G401 (cell line): ENCODE results near the gene NCAM2. TPM values are rescaled to one million over a fixed set of nuclear protein-coding genes. Genes with fewer than 3 reads are reported as not detected.
"Not testable (repeated sequence)": the region's sequence is repeated elsewhere in the genome, so short reads cannot be mapped to it uniquely, and the experiment has no call there.

Experiments used
- DNase-seq: peaks from one replicate; pipeline ENCODE4 v3.0.0-alpha.2; 2015; ENCODE audit warnings: low spot score
- in situ Hi-C: cut with HindIII; loops from 2 replicates; pipeline ENCODE4 v1.10.0; 2016; ENCODE audit warnings: low sequenced_read_pairs, mixed read lengths
- total RNA-seq: library from RNA; depleted of rRNA; stranded (reverse); fragments of >200 nt; shearing (Covaris generic); gene quantifications from 2 replicates; pipeline ENCODE4 v1.2.3, GENCODE V29; 2014

NCAM2 gene
- total RNA-seq, 1 experiment from 2014 or later = 6.7 TPM

DNA sequence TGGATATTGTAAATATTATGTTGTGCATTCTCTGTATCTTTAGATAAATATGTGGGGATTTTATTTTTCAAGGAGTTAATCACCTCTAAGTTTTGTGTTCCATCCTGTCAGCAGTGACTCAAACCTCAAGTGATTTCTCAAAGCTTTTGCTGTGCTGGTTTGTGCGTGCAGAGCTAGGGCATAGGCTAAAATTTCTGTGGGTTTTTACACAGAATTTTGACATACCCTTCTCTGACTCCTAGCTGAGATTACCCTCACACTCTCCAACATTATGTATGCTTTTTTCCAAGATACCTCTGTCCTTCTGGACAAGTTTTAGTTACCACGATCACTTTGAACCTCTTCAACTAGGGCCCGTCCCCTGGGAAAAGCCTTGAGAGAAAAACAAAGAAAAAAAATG, 384.9 kb downstream of the NCAM2 start:
- no peak for DNase-seq
- in situ Hi-C loops = no loop called here

DNA sequence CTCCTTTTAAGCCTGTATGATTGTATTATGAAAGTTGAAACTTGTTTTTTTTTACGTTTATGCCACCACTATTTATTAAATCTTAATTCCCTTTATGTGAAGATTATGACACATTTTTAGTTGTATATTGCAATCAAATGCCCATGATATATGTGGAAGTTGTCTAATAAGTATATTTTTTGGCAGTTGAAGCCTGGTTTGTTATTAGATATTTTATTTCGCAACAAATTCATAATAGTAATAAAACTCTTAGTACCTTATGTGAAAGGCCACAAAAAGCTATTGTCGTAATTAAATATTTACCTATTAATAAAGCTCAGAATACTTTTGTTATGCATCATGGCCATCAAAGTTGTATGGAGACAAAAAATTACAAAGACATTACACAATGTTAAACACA, 386.8 kb downstream of the NCAM2 start:
- no peak for DNase-seq
- in situ Hi-C loops = no loop called here

DNA sequence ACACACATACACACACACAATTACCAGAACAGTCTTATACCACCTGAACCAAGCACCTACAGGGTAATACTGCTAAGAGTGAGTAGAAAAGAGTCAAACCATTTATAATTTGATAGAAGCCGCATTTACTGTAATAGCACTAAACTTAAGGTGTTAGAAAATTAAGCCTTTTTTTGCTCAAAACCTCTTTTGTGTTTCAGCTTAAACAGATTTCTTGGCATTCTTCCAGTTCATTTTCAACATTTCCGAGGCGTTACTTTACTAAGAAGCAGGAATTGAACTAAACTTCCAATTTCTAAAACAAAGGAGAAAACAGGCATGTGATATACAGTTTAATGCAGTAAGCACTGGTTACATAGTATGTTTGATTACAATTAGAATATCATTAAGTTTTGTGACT, 387.2 kb downstream of the NCAM2 start:
- in situ Hi-C loops = no loop called here
- no peak for DNase-seq

DNA sequence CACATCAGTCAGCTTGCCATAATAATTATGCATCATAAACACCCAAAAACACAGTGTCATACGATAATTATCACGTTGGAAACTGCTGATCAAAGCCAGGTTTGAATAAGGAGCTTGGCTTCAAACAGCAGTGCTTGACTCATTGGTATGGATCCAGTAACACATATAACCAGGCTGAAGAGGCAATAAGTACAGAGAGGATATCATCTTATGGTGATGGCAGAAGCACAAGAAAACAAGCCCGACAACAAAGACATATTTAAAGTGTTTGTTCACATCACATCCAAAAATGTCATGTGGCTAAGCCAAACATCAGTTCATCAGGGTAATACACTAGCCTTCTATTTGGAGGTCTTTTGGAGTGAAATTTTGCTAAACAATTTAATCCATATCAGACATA, 389.7 kb downstream of the NCAM2 start:
- DNase-seq = no peak
- in situ Hi-C loops = no loop called here

DNA sequence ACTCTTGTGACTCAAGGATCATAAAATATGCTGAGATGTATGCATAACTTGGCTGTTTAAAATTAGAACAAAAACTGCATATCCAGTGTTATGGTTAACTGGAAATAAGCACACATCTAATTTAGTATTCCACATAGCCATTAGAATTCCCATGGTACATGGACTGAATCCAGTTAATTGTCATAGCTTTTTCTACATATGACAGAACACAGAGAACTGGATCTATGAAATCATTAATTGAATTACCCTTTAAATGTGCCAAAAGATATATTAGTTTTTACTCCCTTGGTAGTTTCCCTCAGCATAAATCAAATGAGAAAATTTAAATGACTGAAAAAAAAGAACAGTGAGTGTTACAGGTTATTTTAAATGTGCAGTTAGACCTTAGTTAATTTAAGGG, 395.9 kb downstream of the NCAM2 start:
- DNase-seq = no peak
- in situ Hi-C loops = no loop called here

DNA sequence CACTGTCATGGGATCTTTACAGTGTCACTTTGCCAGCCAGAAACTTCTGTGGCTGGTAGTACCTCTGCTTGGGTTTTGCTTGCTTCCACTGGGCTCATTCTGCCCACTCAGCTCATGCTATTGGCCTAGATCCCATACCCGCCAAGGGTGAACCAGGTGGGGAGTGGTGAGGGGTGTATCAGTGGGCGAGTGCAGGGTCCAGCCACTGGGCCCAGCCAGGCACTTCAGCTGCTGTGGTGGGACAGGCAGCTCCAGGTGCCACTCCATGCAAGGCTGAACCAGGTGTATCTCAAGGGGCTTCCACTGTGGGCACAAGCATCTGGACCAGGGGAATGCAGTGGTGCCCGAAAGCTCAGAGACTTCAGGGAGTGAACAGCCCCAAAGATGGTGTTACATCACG, 398.2 kb downstream of the NCAM2 start:
- in situ Hi-C loops = no loop called here
- DNase-seq = no peak

DNA sequence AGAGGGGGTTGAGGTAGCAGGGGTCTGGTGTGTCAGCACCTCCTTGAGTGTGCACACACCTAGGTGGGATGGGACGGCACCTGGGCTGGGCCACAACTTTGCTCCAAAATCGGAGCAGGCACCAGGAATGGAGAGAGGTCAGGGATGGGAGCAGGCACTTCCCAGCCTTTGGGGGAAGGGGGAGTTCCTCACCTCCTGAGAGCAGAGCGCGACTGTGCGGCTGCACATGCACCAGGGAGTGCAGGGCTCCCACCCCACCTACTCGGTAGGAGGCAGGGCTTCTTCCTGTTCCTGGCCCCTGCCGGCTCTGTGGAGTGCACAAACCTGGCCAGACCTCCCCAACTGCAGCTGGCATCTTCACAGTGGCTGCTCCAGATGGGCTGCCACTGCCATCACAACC, 399.3 kb downstream of the NCAM2 start:
- in situ Hi-C loops = no loop called here
- DNase-seq = no peak

DNA sequence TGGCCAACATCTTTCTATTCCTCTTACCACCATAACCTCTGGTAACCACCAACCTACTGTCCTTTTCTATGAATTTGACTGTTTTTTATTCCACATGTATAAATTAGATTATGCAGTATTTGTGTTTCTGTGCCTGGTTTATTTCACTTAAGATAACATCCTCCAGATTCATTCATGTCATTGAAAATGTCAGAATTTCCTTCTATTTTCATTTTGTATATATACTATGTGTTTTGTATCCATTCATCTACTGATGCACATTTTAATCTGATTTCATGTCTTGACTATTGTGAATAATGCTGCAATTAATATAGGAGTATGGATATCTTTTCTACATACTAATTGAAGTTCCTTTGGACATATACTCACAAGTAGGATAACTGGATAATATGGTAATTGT, 403.2 kb downstream of the NCAM2 start:
- in situ Hi-C loops = no loop called here
- no peak for DNase-seq

DNA sequence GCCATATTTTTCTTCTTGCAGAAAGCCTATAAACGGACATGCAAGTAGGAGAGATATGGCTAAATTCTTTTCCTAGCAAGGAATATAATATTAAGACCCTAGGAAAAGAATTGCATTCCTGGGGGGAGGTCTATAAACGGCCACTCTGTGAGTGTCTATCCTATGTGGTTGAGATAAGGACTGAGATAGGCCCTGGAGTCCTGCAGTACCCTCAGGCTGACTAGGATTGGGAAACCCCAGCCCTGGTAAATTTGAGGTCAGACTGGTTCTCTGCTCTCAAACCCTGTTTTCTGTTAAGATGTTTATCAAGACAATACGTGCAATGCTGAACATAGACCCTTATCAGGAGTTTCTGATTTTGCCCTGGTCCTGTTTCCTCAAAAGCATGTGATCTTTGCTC, 404.0 kb downstream of the NCAM2 start:
- in situ Hi-C loops, DNase-seq: not testable (repeated sequence)

DNA sequence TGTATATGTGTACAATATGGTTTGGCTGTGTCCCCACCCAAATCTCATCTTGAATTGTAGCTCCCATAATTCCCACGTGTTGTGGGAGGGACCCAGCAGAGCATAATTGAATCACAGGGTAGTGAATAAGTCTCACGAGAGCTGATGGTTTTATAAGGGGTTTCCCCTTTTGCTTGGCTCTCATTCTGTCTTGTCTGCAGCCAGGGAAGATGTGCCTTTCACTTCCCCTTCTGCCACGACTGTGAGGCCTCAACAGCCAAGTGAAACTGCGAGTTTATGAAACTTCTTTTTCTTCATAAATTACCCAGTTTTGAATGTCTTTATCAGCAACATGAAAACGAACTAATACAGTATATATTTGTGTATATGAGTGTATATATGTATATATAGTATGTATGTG, 406.1 kb downstream of the NCAM2 start:
- in situ Hi-C loops, DNase-seq: not testable (repeated sequence)

DNA sequence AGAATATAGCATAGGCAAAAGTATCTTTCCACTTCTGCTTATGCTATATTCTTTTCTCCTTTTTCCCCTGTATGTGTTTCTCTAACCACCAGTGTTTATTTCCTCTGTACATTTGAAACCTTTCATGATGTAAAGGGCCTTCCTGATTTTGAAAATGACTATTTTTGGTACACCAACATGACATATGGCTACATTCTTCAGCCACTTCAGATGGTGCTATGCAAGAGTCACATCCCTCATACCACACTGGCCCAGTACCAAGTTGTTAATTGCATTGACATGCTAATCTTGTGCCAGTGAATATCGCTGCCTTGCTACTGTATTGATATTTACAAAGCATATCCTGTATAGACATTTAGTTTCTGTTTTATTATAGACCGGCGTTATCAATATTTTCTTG, 408.7 kb downstream of the NCAM2 start:
- in situ Hi-C loops = no loop called here
- no peak for DNase-seq

DNA sequence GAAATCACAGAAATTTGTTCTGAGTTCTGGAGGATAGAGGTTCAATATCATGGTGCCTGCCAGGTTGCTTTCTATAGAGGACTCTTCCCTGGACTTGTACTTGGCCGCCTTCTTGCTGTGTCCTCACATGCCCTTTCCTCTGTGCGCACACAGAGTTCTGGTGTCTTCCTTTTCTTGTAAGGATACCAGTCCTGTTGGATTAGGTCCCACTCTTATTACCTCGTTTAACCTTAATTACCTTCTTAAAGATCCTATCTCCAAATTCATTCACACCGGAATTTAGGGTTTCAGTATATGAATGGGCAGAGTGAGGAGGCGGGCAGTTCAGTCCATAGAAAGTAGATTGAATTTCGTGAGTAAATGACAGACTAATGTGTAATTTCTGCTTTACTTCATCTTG, 413.9 kb downstream of the NCAM2 start:
- DNase-seq = no peak
- in situ Hi-C loops = no loop called here

DNA sequence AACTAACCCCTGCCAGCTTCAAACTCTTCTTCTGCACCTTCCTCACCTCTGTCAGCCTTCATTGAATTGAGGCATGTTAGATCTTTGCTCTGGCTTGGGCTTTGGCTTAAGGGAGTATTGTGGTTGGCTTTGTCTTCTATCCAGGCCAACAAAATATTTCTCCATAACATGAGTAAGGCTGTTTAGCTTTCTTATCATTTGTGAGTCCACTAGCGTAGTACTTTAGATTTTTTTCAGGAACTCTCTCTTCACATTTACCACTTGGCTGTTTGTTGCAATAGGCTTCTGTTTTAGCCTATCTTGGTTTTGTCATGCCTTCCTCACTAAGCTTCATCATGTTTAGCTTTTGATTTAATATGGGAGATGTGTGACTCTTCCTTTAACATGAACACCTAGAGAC, 417.5 kb downstream of the NCAM2 start:
- in situ Hi-C loops = no loop called here

DNA sequence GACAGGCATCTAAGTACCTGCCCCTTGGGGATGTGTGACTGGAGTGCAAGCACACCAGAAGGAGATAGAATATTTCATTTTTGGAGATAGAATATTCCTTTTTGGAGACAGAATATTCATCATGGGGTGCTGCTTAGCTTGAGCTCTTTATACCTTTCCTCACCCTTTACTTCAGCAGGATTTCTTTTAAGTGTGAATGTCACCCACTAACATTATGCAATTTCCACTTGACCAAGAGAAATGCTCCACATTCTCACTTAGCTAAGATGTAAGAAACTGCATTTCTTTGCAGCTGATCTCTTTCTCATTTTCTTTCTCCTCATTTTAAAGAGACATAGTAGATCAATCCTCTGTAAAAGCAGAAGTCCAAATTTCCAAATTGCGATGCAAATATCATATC, 436.7 kb downstream of the NCAM2 start:
- in situ Hi-C loops = no loop called here
- DNase-seq = no peak

More for the DNA sequence above, 417.5 kb downstream of the NCAM2 start:
- no peak for DNase-seq

DNA sequence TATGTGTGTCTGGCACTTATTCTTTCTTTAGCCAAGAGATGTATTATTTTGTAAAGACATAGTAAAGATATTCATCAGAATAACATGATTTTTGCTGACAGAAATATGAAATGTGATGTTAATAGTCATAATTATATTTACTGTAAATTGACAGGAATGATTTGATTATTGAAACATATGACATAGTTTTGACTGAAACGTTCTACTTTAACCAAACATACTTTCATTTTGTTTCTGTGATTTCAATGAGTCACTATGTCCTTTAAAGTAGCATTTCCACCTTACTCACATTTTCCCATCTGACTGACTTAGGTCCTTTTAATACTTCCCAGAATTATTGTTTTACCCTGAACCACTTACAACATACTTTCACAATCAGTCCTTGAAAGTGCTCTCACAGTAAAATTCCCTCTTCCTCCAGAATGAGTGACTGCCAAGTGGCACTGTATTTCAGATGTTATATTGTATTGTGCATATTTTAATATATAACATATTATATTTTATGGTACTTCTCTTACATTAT, 437.9 kb downstream of the NCAM2 start:
- no peak for DNase-seq
- in situ Hi-C loops = no loop called here

DNA sequence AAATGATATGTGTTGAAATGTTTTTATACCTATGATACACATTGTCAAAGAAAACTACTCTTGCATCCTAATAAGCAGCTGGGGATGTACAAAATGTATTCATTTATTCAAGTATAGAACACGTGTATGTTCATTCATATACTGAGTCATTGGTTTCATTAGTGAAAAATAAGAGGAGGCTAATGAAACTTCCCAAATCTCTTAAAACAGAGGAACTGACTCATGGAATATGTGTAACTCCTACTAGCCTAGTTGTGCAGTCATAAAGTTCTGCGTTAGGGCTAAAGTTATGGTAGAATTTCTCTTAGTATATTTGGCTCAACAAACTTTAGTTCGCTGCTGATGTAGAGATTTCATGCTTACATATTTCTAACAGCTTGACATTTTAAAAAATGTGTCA, 441.6 kb downstream of the NCAM2 start:
- no peak for DNase-seq
- in situ Hi-C loops = no loop called here

DNA sequence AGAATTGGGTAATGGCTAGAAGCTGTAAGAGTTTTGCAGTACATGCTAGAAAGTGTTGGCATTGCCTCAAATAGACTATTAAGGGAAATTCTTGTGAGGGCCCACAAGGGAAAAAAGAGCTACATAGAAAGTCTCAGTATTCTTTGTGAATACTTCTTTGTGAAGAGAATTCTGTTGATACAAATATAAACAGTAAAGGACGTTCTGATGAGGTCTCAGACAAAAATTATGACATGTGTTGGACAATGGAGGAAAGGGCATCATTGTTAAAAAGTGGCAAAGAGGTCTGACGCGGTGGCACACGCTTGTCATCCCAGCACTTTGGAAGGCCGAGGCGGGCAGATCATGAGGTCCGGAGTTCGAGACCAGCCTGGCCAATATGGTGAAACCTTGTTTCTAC, 458.9 kb downstream of the NCAM2 start:
- no peak for DNase-seq

DNA sequence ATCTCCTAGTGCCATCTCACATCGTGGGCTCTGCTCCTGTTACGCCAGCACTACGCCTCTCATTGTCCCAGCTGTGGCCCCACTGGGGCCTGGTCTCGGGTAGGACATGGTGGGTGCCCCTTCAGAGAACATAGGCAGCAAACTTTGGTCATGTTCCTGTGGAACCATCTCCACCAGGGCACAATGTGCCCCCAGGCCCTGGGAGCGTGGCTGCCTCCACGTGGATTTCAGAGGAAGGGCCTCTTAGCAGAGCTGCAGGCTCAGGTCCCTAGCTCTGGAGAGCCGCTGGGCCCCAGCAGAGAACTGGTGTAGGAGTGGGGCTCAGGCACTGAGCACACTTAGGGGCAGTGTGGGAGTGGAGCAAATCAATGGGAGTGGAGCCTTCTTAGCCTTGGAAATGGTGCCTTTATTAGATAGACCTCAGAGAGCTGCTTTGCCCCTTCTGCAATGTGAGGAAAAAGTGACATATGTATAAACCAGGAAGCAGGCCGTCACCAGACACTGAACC, 460.0 kb downstream of the NCAM2 start:
- in situ Hi-C loops = no loop called here
- DNase-seq = no peak

More for the DNA sequence above, 458.9 kb downstream of the NCAM2 start:
- in situ Hi-C loops = no loop called here

DNA sequence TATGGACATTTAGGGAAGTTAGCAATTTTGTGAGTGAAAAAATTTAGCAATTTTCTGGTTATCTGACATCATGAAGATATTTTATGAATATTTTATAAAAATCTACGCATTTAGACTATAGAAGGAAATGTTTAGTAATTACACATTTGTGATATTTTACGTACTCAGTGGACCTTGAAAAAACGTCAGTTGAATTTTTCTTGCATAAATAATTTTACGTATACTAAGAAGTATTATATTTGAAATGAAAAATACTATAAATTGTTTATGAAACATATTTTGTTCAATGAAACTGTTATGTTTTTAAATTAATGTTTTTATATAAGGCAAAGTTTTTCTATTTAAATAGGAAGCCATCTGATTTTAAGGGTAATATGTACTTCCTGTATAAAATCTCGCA, 462.8 kb downstream of the NCAM2 start:
- in situ Hi-C loops = no loop called here
- DNase-seq = no peak

DNA sequence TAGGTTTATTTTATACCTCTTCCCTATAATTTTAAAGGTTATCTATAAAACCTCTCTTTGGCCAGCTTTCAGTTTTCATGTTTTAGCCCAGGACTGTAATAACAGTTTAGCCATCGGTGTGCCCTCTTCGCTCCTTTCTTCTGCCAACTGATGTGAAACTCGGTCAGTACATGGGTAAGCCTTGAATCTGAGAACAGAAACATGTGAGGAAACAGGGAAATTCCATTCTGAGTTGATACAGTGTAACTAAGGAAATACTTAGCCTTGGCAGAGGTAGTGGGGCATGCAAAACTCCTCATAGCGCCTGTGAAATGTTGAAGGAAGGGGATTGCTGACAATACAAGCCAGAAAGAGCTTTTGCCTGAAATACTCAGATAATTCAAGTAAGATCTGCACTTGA, 465.2 kb downstream of the NCAM2 start:
- DNase-seq = no peak
- in situ Hi-C loops = no loop called here

DNA sequence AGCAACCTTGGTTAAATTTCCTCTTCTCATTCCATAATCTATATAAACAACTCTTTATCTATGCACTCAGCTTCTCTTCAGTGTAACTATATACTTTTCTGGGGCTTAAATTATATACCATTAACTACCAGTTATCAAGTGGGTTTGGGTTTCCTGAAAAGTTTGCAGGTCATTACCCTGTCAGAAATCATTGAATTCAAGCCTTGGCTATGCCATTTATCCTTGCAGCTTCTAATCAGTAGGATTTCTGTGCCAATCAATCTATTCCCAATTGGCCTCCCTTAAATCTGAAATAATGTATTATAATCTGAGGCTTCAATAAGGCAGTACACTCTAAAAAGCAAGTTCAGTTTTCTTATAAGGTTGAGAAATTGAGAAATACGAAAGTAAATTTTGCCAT, 466.5 kb downstream of the NCAM2 start:
- in situ Hi-C loops = no loop called here
- no peak for DNase-seq

DNA sequence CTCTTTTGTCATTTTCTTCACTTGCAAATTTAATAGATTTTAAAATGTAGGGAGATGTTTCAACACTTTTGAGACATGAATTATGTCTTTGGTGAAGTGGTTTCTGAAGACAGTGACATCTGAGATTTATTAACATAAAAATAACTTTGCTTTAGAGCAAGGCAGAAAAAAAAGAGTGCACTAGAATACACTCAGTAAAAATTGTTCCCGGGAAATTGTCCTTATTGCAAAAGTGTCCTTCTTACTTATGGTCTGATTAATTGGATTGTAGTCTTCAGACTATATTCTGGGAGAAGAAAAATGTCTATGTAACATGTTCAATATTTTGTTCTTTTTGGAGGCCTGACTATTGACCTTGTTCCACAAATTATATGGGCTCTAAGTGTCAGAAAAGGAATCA, 468.5 kb downstream of the NCAM2 start:
- in situ Hi-C loops = no loop called here
- DNase-seq = no peak
